GM18909 (cell line): Measurements from ENCODE around the gene MKS1.

ENCODE experiments used
- ATAC-seq: cut with Tn5 transposase; IDR thresholded peaks from one replicate; pipeline ENCODE4 v1.9.1; 2021; ENCODE audit warnings: mild to moderate bottlenecking; ENCODE audit not compliant: unreplicated experiment, poor library complexity

MKS1 gene

DNA sequence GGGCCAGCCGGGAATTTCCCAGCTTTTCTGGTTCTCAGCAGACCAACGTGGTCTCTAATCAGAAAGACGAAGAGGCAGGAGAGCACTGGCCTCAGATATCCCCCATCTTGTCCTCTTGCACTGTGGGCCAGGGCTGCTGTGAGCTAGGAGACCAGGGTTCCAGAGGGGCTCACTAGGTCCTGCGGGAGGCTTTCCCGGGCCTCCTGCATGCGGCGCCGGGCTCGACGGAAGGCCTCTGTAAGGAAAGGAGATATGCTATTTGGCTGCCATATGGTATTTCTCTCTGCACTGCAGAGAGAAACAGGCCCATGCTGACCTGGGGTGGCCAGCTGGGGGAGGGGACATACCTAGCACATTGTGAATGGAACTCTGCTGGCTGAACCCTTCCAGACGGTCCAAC, 13.1 kb downstream of the MKS1 start:
- no peak for ATAC-seq

DNA sequence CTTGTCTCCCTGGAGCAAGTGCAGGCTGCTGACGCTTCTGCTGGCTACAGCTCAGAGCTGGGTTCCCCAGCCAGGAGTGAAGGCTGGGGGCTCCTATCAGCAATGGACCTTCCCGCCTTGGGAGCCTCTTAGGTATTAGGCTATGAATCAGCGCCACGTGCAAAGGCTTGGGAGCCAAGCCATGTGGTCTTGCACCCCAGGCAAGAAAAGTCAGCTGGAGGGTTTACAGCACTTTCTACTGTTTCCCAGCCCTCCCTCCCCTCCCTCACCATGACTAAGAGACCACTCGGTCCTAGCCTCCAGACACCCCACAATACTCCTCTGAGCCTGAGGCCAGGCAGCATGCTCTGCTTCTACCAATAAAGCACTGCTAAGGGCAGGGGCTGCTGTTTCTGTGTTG, 14.3 kb downstream of the MKS1 start:
- no peak for ATAC-seq

DNA sequence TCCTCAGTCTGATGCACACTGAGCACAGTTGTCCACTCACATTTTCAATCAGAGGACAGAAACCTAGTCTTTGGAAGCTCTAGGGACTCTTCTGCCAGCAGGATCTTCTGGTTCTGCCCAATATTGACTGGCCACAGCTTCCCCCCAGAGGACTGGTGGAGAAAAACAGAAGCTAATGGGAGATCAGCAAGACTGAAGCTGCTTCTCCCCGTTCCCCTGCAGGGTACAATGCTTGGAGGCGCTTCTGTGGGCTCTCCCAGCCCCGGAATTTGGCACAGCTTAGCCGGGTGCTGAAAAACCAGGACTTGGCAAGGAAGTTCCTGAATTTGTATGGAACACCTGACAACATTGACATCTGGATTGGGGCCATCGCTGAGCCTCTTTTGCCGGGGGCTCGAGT, 16.2 kb downstream of the MKS1 start:
- no peak for ATAC-seq

DNA sequence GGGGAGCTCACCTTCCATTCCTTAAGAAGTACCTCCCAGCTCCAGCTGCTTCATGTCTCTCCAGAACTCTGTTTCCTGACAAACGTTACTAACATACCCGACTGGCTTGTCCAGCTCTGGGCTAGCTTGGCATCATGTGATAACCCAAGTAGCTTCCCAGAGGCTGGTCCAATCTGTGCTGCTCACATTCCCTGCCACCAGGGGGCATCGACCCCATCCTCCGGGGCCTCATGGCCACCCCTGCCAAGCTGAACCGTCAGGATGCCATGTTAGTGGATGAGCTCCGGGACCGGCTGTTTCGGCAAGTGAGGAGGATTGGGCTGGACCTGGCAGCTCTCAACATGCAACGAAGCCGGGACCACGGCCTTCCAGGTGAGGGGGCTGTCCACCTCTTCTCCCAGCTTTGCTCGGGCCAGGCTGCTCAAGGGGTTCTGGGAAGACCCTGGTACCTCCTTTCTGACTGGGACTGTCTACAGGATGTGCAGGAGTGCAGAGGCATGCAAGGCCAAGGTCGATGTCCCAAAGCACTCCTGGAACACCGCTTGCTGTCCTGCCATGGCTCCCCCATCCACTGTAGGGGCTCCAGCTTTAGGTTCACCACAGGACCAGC, 18.9 kb downstream of the MKS1 start:
- ATAC-seq = peak; percentile 51

DNA sequence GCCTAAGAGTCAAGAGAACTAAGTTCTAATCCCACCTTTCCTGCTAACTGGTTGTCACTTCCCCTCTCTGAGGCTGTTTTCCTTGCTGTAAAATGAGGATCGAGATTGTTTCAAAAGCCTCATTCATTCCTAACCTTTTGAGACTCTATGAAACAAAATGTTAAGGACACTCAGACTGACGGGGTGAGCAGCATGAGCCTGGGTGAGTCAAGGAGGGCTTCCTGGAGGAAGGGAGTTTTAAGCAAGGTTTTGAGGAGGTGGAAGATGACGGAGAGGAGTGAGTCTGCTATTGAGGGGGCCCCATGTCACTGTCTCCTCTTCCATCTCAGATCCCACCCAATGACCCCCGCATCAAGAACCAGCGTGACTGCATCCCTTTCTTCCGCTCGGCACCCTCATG, 22.4 kb downstream of the MKS1 start:
- no peak for ATAC-seq

DNA sequence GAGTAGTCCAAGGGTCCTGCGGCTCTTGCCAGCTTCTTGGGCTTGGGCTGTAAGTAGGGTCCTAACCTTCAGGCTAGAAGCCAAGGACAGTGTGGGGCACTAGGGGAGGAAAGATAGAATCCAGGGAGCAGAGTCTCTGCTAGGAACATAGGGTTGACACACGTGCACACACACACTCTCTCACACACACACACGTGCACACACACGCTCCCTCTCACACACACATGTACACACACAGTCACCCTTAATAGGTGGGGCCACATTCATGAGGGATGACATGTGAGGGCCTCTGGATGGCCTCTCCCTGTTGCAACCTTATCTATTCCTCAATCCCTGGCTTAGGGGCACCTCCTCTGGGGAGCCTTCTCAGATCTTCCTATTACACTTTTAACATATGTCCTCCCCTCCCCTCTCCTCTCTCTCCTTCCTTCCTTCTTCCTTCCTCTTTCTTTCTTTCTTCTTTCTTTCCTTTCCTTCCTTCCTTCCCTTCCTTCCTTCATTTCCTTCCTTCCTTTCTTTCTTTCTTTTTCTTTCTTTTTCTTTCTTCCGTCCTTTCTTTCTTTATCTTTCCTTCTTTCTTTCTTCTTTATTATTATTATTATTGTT, 23.4 kb downstream of the MKS1 start:
- no peak for ATAC-seq

DNA sequence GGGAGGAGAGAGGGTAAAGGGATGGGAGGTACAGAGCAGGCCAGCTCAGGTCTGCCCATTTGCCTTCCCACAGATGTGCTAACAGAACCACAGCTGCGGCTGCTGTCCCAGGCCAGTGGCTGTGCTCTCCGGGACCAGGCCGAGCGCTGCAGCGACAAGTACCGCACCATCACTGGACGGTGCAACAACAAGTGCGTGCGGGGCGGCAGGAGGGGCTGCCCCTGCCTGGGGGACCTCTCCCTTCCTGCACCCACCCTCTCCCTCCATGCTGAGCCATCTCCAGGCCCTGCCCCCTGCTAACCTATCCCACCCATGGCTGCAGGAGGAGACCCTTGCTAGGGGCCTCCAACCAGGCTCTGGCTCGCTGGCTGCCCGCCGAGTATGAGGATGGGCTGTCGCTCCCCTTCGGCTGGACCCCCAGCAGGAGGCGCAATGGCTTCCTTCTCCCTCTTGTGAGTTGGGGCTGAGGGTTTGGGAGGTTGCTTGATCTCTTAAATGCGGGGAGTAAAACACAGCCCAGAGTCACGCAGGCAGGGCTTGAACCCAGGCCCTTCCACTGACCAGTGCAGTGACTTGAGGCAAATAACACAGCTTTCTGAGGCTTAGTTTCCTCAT, 25.3 kb downstream of the MKS1 start:
- no peak for ATAC-seq

DNA sequence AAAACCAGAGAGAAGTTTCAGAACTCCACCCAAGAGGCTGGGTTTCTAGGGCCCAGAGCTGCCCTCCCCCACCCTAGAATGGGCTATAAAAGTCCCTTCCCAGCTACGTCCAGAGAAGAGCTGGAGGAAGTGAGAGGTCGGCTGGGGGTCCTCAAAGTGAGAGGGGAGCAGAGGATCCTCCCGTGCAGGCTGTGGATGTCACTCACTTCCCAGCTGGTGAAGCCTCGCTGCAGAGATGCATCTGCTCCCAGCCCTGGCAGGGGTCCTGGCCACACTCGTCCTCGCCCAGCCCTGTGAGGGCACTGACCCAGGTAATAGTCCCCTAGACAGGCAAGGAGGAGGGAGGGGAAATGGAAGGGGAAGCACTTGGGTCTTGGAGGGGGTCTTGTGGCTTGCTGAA, 26.4 kb downstream of the MKS1 start, which contains the start of gene EPX:
Gene EPX, plus strand, starts transcription at position 115 of the 400 bp plus-strand sequence. Its CDS starts 121 bp downstream, at position 236.
- no peak for ATAC-seq

DNA sequence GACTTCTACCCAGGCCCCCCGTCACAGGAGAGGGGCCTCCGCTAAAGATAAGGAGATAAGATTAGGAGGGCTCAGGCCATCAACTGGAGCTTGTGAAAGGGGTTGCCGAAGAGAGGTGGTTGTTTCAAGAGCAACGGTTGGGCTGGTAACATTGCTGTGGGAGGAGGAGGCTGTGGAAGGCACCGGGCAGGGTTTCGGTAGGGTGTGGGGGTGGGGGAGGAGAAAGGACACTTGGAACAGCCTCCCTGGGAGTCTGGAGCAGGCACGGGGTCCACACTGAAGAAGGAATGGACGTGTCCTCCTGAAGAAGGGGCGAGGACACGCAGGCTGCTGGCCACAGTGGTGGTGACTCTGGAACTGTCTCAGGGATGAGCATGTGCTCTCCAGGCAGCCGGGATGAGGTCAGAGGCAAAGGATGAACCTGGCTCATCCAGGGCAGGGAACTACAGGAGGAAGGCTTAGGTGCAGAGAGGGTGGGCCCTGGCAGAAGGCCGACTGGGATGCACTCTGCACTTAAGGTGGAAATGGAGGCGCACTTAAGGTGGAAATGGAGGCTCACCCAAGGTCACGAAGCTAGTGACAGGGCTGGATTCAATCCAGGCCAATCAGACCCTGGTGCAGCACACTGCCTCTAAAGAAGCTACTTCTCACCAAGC, 27.7 kb downstream of the MKS1 start:
- no peak for ATAC-seq

DNA sequence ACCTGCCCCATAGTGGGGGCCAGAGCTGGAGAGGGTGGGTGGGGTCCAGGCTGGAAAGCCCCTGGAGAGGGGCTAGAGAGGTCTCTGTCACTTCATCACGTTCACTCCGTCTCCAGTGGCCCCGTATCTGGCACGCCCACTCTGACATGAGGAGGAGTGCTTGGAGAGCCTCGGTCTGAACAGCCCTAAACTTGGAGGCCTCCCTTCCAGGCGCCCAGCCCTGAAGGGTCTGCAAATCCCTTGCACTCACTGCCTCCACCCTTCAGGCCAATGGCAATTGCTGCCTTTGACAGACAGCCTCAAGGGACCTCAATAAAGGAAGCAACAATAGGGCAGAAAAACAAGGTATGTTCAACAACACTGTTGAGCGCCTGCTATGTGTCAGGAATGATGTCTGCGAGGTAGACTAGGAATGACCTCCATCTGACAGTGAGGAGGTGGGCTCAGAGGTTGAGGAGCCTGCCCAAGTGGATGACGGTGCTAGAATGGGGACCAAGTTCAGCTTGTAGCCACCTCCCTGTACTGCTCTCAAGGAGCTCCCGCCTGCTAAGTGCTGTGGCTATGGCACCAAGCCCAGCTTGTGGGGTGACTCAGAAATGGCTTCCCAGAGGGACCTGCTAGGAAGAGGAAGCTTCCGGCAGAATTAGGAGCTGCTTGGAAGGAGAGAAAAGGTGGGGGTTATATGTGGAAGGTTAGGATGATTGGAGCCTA, 29.5 kb downstream of the MKS1 start:
- ATAC-seq = no peak

DNA sequence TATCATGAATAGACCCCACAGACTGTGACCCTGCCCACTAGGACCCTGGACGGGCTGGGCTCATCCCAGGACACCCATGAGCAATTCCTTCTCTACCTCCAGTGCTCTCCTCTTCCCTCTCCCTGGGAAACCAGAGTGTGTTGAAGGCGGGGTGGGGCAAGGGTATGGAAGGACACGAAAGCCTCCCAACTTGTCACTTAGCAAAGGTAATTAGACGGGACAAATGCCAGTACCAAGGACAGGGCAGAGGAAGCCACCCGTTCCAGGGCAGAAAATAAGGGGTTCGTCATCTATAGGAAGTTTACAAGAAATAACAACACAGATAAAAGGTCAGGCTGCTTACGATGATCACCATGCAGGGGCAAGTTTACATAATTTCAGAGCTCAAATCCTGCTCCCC, 31.4 kb downstream of the MKS1 start:
- no peak for ATAC-seq

DNA sequence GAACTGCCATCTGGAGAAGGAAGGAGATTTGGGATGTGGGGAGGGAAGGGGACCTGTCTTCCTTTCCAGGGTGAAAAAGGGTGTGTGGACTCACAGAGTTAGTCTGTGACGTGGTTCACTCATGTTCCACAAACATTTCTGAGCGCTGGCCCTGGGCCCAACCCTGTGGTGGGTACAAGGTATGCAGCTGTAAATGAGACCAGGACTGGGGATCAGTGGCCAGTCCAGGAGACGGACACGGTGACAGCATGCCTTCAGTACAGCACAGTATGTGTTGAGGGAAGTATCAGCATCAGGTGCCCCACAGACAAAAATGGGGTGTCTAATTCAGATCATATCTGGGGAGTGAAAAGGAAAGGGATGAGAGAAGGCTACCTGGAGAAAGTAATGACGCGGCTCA, 32.0 kb downstream of the MKS1 start:
- no peak for ATAC-seq

DNA sequence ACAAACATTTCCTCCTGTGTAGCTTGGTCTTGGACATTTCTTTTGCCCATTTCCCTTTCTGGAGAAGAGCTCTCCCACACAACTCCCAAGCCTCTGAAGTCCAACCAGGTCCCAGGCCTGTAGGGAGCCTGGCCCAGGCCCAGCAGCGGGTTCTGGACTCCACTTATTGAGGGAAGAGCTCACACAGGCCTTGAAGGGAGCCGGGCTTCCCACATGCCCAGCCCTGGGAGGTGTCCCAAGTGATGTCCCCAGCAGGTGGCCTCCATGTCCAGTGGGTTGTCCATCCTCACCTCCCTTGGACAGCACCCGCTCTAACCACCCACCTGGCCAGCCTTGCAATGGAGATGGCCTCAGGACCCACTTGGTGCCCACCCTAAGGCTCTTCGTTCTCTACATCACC, 32.5 kb downstream of the MKS1 start:
- ATAC-seq = no peak

DNA sequence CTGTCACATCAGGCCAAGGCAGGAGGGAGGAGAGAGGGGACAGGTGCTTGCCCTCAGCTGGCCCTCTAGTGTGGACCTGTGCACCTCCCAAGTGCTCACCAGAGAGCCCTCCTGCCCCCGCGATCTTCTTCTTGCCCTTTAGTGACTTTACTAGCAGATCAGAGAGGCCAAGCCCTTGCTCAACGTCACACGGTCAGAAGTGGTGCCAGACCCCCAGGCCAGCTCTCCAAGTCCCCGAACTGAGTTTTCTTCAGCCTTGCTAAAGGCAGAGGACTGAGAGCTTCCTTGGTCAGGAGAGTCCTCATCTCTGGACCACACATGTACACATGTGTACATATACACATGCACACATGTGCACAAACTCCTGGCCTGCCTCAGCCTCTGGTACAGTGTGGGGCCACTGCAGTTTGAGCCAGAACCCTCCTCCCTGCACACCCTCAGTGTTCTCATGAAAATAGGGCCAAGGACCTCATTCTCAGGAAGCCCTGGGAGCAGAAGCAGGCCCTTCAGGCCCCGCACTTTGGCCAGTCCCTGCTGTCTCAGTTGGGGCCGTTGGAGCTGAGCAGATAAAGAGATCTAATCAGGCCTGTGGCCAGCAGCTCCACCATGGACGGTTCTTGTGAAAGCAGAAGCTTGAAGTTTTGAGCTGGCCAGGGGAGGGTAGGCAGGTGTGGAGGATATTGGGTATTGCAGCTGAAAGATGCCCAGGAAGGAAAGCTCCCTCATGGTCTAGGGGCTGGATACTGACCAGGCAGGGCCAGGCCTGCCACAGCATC, 33.9 kb downstream of the MKS1 start:
- ATAC-seq = no peak

DNA sequence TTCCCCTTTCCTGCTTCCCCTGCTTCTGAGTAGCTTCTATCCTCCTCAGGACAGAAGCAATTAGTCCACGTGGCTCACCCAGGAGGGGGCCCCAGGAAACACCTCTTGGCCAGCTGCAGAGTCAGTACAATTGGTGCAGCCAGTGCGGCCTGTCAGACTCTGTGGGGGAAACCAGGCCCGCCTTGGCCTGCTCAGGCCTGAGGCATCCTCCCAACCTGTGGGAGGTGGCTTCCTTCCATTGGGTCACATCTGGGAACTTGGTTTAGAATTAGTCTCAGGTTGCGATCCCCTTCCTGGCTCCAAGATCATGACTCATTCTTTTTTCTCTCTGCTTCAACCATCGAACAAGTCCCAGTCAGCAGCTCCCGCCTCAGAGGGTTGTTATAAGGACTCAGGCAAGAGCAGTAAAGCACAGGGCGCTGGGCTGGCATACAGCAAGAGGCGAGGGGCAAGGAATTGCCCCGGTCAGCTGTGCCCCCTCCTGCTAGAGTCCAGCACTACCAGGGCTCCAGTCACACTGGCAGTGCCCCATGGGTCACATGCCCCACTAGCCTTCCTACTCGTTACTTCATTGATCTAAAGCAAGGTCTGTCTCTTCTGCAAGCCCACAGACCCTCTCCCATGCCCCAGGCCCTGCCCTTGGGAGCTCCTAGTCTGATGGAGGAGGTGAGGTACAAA, 34.6 kb downstream of the MKS1 start:
- no peak for ATAC-seq

DNA sequence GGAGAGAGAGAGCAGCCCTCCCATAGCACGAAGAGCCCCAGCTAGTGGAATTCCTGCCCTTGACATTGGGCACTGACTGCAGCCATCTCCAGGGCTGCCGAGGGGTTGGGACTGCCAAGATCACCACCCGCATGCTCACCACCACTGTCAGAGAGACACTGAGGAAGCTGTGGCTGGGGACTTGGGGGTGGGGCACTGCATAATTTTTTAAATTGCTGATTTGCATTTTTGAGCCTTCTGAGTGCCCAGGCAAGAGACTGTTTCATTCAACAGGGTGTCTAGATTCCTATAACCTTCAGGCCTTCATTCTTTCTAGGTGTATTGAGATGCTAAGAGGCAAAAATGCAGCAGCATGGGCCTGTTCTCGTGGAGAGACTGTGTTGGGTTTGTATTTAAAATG, 35.5 kb downstream of the MKS1 start:
- ATAC-seq = no peak

DNA sequence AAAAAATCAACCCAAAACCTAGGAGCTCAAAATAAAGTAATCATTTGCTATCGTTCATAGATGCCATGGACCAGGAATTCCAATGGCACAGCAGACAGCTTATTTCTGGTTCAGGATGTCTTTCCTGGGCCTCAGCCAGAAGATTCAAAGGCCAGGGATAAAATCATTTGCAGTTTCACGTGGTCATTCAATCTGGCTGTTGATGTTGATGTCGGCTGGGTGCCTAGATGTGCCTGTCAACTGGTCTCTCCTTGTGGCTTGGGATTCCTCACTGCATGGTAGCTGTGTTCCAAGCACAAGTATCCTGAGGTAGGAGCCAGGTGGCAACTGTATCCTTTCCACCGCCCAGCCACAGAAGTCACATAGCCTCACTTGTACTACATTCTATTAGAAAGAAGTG, 37.3 kb downstream of the MKS1 start:
- no peak for ATAC-seq

DNA sequence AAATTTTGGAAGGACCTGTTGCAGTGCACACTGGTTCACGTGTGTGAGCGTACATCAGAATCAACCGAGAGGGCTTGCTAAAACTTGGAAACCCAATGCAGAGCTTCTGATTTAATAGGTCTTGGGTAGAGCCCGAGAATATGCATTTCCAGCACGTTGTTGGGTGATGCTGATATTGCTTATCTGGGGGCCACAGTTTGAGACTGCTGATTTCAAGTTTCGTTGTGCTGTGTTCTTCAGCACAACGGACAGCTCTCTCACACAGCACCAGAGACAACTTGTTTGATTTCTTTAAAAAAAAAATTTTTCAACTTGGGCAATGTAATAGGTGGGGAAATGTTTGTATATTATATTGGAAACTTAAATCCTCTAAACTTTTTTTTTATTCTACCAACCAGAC, 42.9 kb downstream of the MKS1 start:
- ATAC-seq = no peak

DNA sequence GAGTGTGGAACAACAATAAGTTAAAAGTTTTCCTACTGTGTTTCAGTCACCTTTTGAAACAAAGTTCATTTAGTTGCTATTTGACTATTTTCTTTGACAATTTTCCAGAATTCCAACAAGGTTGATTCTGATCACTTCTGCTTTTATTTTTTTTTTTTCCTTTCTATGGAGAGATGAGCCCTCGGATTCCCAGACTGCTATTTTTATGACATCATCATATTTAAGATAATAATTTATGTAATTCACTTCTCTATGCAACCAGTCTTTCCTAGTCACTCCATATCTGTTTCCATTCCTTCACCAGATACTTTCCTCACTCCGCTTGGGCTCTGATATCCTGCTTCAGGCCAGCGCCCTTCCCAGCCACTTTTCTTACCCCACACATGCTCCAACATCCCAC, 44.2 kb downstream of the MKS1 start:
- no peak for ATAC-seq
